Mammary epithelial cell (primary cell): ENCODE measurements around the gene MRC1.

Experiments
- EZH2 ChIP-seq: IDR thresholded peaks from 2 replicates; pipeline ENCODE4 v1.6.1; 2012; ENCODE audit warnings: low read length, inconsistent platforms, borderline replicate concordance
- TF ChIP-seq, protein P1 (sequence below), 2 donors: IDR thresholded peaks in 1 of 2; conservative IDR thresholded peaks in 1 of 2; 2 replicates each; pipeline ENCODE4 v1.5.1; 2011 to 2012; ENCODE audit warnings: inconsistent platforms in 2 of 2, low read length in 2 of 2, mild to moderate bottlenecking in 2 of 2, control low read depth in 1 of 2, low read depth in 1 of 2; ENCODE audit not compliant: insufficient read depth in 1 of 2; ENCODE audit errors: extremely low read depth in 1 of 2

- TF ChIP-seq, protein P1, sequence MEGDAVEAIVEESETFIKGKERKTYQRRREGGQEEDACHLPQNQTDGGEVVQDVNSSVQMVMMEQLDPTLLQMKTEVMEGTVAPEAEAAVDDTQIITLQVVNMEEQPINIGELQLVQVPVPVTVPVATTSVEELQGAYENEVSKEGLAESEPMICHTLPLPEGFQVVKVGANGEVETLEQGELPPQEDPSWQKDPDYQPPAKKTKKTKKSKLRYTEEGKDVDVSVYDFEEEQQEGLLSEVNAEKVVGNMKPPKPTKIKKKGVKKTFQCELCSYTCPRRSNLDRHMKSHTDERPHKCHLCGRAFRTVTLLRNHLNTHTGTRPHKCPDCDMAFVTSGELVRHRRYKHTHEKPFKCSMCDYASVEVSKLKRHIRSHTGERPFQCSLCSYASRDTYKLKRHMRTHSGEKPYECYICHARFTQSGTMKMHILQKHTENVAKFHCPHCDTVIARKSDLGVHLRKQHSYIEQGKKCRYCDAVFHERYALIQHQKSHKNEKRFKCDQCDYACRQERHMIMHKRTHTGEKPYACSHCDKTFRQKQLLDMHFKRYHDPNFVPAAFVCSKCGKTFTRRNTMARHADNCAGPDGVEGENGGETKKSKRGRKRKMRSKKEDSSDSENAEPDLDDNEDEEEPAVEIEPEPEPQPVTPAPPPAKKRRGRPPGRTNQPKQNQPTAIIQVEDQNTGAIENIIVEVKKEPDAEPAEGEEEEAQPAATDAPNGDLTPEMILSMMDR (conservative IDR thresholded peaks at IDR 0.05 in 1 of 2, IDR thresholded peaks at IDR 0.05 in 1 of 2; ENCODE audit: extremely low read depth in 1 of 2, insufficient read depth in 1 of 2, low read depth in 1 of 2, low read length in 2 of 2), result no peak
- TF ChIP-seq EZH2, result no peak
Measured at GRCh38 chr10:17873946-17874345, 64.8 kb downstream of the MRC1 start.
